ENCODE results near the gene EBLN2.

EBLN2 gene

GRCh38 chr3:73036694-73037591 is 24.5 kb upstream of the EBLN2 start:
- H3K4me1 ChIP-seq (ENCODE audit: control insufficient read depth in 1 of 2, insufficient read depth in 2 of 2, low read length in 2 of 2), result peaks cover 5 to 37% of the 10 kb centered on the region in 2 donors
- no peaks in the 10 kb centered on the region for H3K36me3 ChIP-seq (ENCODE audit: control insufficient read depth in 1 of 2, insufficient read depth in 2 of 2, low read length in 2 of 2)
- no peaks in the 10 kb centered on the region for H3K27me3 ChIP-seq (ENCODE audit: low read depth, low read length)
- no peak overlapping the region for H3K4me3 ChIP-seq (ENCODE audit: low read depth in 1 of 2, low read length in 2 of 2)
- H3K9me3 ChIP-seq (ENCODE audit: control insufficient read depth in 1 of 2, low read length in 2 of 2), result no peaks in the 10 kb centered on the region
- H3K27ac ChIP-seq (ENCODE audit: low read length), result no peak overlapping the region

GRCh38 chr3:73041537-73041936 is 19.9 kb upstream of the EBLN2 start:
- H3K27ac ChIP-seq (ENCODE audit: low read length), result no peak overlapping the region
- H3K4me1 ChIP-seq (ENCODE audit: control insufficient read depth in 1 of 2, insufficient read depth in 2 of 2, low read length in 2 of 2), result peaks cover 6 to 58% of the 10 kb centered on the region in 2 donors
- H3K9me3 ChIP-seq (ENCODE audit: control insufficient read depth in 1 of 2, low read length in 2 of 2), result no peaks in the 10 kb centered on the region
- H3K36me3 ChIP-seq (ENCODE audit: control insufficient read depth in 1 of 2, insufficient read depth in 2 of 2, low read length in 2 of 2), result no peaks in the 10 kb centered on the region
- no peaks in the 10 kb centered on the region for H3K27me3 ChIP-seq (ENCODE audit: low read depth, low read length)
- H3K4me3 ChIP-seq (ENCODE audit: low read depth in 1 of 2, low read length in 2 of 2), result no peak overlapping the region

GRCh38 chr3:73043414-73043813 is 18.0 kb upstream of the EBLN2 start:
- peaks cover 6 to 53% of the 10 kb centered on the region in 2 donors for H3K4me1 ChIP-seq (ENCODE audit: control insufficient read depth in 1 of 2, insufficient read depth in 2 of 2, low read length in 2 of 2)
- H3K27ac ChIP-seq (ENCODE audit: low read length), result no peak overlapping the region
- H3K27me3 ChIP-seq (ENCODE audit: low read depth, low read length), result no peaks in the 10 kb centered on the region

GRCh38 chr3:73045391-73045790 is 16.1 kb upstream of the EBLN2 start:
- H3K9me3 ChIP-seq (ENCODE audit: control insufficient read depth in 1 of 2, low read length in 2 of 2), result no peaks in the 10 kb centered on the region
- no peak overlapping the region for H3K27ac ChIP-seq (ENCODE audit: low read length)
- H3K4me1 ChIP-seq (ENCODE audit: control insufficient read depth in 1 of 2, insufficient read depth in 2 of 2, low read length in 2 of 2), result peaks cover 6 to 52% of the 10 kb centered on the region in 2 donors
- peaks cover 0 to 5% of the 10 kb centered on the region in 2 donors for H3K36me3 ChIP-seq (ENCODE audit: control insufficient read depth in 1 of 2, insufficient read depth in 2 of 2, low read length in 2 of 2)
- no peak overlapping the region for H3K4me3 ChIP-seq (ENCODE audit: low read depth in 1 of 2, low read length in 2 of 2)
- H3K27me3 ChIP-seq (ENCODE audit: low read depth, low read length), result no peaks in the 10 kb centered on the region

More at GRCh38 chr3:73043414-73043813, 18.0 kb upstream of the EBLN2 start:
- Histone ChIP-seq H3K9me3 (ENCODE audit: control insufficient read depth in 1 of 2, low read length in 2 of 2) (no peaks in the 10 kb centered on the region), H3K36me3 (ENCODE audit: control insufficient read depth in 1 of 2, insufficient read depth in 2 of 2, low read length in 2 of 2) (peaks cover 0 to 5% of the 10 kb centered on the region in 2 donors), H3K4me3 (ENCODE audit: low read depth in 1 of 2, low read length in 2 of 2) (no peak overlapping the region)

- Histone ChIP-seq H3K27ac (ENCODE audit: low read length) (no peak overlapping the region), H3K4me3 (ENCODE audit: low read depth in 1 of 2, low read length in 2 of 2) (no peak overlapping the region), H3K27me3 (ENCODE audit: low read depth, low read length) (no peaks in the 10 kb centered on the region), H3K9me3 (ENCODE audit: control insufficient read depth in 1 of 2, low read length in 2 of 2) (no peaks in the 10 kb centered on the region), H3K36me3 (ENCODE audit: control insufficient read depth in 1 of 2, insufficient read depth in 2 of 2, low read length in 2 of 2) (peaks cover 0 to 5% of the 10 kb centered on the region in 2 donors), H3K4me1 (ENCODE audit: control insufficient read depth in 1 of 2, insufficient read depth in 2 of 2, low read length in 2 of 2) (peaks cover 6 to 44% of the 10 kb centered on the region in 2 donors)
Measured at GRCh38 chr3:73046195-73046594, 15.3 kb upstream of the EBLN2 start.

- H3K36me3 ChIP-seq (ENCODE audit: control insufficient read depth in 1 of 2, insufficient read depth in 2 of 2, low read length in 2 of 2), result peaks cover 0 to 5% of the 10 kb centered on the region in 2 donors
- H3K27me3 ChIP-seq (ENCODE audit: low read depth, low read length), result no peaks in the 10 kb centered on the region
- H3K4me3 ChIP-seq (ENCODE audit: low read depth in 1 of 2, low read length in 2 of 2), result no peak overlapping the region
- no peaks in the 10 kb centered on the region for H3K9me3 ChIP-seq (ENCODE audit: control insufficient read depth in 1 of 2, low read length in 2 of 2)
- peaks cover 0 to 35% of the 10 kb centered on the region in 2 donors for H3K4me1 ChIP-seq (ENCODE audit: control insufficient read depth in 1 of 2, insufficient read depth in 2 of 2, low read length in 2 of 2)
- H3K27ac ChIP-seq (ENCODE audit: low read length), result no peak overlapping the region
Measured at GRCh38 chr3:73049319-73049718, 12.1 kb upstream of the EBLN2 start.

- Histone ChIP-seq H3K9me3 (ENCODE audit: control insufficient read depth in 1 of 2, low read length in 2 of 2) (no peaks in the 10 kb centered on the region), H3K27me3 (ENCODE audit: low read depth, low read length) (no peaks in the 10 kb centered on the region), H3K4me3 (ENCODE audit: low read depth in 1 of 2, low read length in 2 of 2) (no peak overlapping the region), H3K36me3 (ENCODE audit: control insufficient read depth in 1 of 2, insufficient read depth in 2 of 2, low read length in 2 of 2) (peaks cover 0 to 5% of the 10 kb centered on the region in 2 donors), H3K27ac (ENCODE audit: low read length) (no peak overlapping the region), H3K4me1 (ENCODE audit: control insufficient read depth in 1 of 2, insufficient read depth in 2 of 2, low read length in 2 of 2) (peaks cover 7 to 12% of the 10 kb centered on the region in 2 donors)
Measured at GRCh38 chr3:73052857-73053256, 8.6 kb upstream of the EBLN2 start.

GRCh38 chr3:73055583-73055982 is 5.9 kb upstream of the EBLN2 start:
- H3K27ac ChIP-seq (ENCODE audit: low read length), result no peak overlapping the region
- H3K9me3 ChIP-seq (ENCODE audit: control insufficient read depth in 1 of 2, low read length in 2 of 2), result no peaks in the 10 kb centered on the region
- peaks cover 7 to 12% of the 10 kb centered on the region in 2 donors for H3K4me1 ChIP-seq (ENCODE audit: control insufficient read depth in 1 of 2, insufficient read depth in 2 of 2, low read length in 2 of 2)
- H3K36me3 ChIP-seq (ENCODE audit: control insufficient read depth in 1 of 2, insufficient read depth in 2 of 2, low read length in 2 of 2), result no peaks in the 10 kb centered on the region
- no peaks in the 10 kb centered on the region for H3K27me3 ChIP-seq (ENCODE audit: low read depth, low read length)
- H3K4me3 ChIP-seq (ENCODE audit: low read depth in 1 of 2, low read length in 2 of 2), result no peak overlapping the region

GRCh38 chr3:73056014-73056844 is 5.2 kb upstream of the EBLN2 start:
- no peaks in the 10 kb centered on the region for H3K9me3 ChIP-seq (ENCODE audit: control insufficient read depth in 1 of 2, low read length in 2 of 2)
- no peak overlapping the region for H3K27ac ChIP-seq (ENCODE audit: low read length)
- H3K4me3 ChIP-seq (ENCODE audit: low read depth in 1 of 2, low read length in 2 of 2), result no peak overlapping the region
- H3K27me3 ChIP-seq (ENCODE audit: low read depth, low read length), result no peaks in the 10 kb centered on the region
- H3K4me1 ChIP-seq (ENCODE audit: control insufficient read depth in 1 of 2, insufficient read depth in 2 of 2, low read length in 2 of 2), result peaks cover 7 to 12% of the 10 kb centered on the region in 2 donors
- H3K36me3 ChIP-seq (ENCODE audit: control insufficient read depth in 1 of 2, insufficient read depth in 2 of 2, low read length in 2 of 2), result no peaks in the 10 kb centered on the region

GRCh38 chr3:73056845-73057150 is 4.7 kb upstream of the EBLN2 start:
- Histone ChIP-seq H3K4me3 (ENCODE audit: low read depth in 1 of 2, low read length in 2 of 2) (no peak overlapping the region), H3K27ac (ENCODE audit: low read length) (no peak overlapping the region), H3K27me3 (ENCODE audit: low read depth, low read length) (no peaks in the 10 kb centered on the region), H3K9me3 (ENCODE audit: control insufficient read depth in 1 of 2, low read length in 2 of 2) (no peaks in the 10 kb centered on the region), H3K36me3 (ENCODE audit: control insufficient read depth in 1 of 2, insufficient read depth in 2 of 2, low read length in 2 of 2) (no peaks in the 10 kb centered on the region), H3K4me1 (ENCODE audit: control insufficient read depth in 1 of 2, insufficient read depth in 2 of 2, low read length in 2 of 2) (peaks cover 7 to 12% of the 10 kb centered on the region in 2 donors)

- Histone ChIP-seq H3K4me3 (ENCODE audit: low read depth in 1 of 2, low read length in 2 of 2) (no peak overlapping the region), H3K36me3 (ENCODE audit: control insufficient read depth in 1 of 2, insufficient read depth in 2 of 2, low read length in 2 of 2) (peaks cover 21 to 22% of the 10 kb centered on the region in 2 donors), H3K9me3 (ENCODE audit: control insufficient read depth in 1 of 2, low read length in 2 of 2) (no peaks in the 10 kb centered on the region), H3K27me3 (ENCODE audit: low read depth, low read length) (no peaks in the 10 kb centered on the region), H3K4me1 (ENCODE audit: control insufficient read depth in 1 of 2, insufficient read depth in 2 of 2, low read length in 2 of 2) (peaks cover 7% of the 10 kb centered on the region in 2 donors), H3K27ac (ENCODE audit: low read length) (no peak overlapping the region)
Measured at GRCh38 chr3:73060302-73060723, 1.1 kb upstream of the EBLN2 start.

All from muscle layer of duodenum (tissue), 2 donors.